GM18499 (cell line): ENCODE data around the gene ACTR3.
A peak's percentile ranks its signal among the peaks of the same experiment; 100 is the strongest.
"Not testable (repeated sequence)": the region's sequence is repeated elsewhere in the genome, so short reads cannot be mapped to it uniquely, and the experiment has no call there.

Experiments
- ATAC-seq: cut with Tn5 transposase; IDR thresholded peaks from one replicate; pipeline ENCODE4 v1.9.1; 2021; ENCODE audit warnings: moderate number of reproducible peaks; ENCODE audit not compliant: insufficient read depth, unreplicated experiment

ACTR3 gene

DNA sequence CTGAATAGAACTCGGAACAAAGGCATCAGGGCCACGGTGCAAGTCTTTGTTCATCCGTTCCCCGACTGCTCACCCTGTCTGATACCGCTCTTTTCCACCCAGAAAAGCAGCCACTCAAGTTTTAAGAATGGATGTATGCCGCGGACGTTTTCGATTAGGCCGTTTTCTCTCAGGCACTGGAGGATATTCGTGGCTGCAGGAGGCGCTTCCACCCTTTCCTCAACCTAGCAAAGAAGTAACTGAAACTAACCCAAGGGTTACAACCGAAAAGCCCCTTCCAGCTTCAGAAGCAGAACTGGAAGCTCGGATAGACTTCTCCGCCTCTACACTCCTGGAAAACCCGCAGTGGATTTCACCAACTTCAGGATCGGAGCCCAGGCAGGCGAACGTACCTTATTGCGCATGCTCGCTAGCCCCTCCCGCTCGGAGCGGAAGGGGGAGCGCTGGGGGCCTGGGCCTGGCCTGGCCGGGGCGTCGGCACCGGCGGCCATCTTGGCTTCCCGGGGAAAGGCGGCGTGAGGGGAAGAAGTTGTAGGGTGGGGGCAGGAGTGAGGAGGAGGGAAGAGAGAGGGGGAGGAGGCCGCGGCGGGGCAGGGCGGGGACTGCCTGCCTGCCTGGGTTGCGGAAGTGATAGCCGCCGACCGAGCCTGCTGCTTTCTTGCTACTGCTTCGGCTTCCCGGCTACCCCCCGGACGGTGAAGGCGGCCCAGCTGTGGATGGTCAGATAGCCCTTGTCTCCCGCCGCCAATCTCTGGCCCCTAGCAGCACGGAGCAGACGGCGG, at the start of gene ACTR3:
TSS of gene ACTR3 (plus strand) at position 619 of the 782 bp plus-strand sequence. CDS start 191 bp downstream, outside the sequence.
- peak; percentile 29 for ATAC-seq

DNA sequence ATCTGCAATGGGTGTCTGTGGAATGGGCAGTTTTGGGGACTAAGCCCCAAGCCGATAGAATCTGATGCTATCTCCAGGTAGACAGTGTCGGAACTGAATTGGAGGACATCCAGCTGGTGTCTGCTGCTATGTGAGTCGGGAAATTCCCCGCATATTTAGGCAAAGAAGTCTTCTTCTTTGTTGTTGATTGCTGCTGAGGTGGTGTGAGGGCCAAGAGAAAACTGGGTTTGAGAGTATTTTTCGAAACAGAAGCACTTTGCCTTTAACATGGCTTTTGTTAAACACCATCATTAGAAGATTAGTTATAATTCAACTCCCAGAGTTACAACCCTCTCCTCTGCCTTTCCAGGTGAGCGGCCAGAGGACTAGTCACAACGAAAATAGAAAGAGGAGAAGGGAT, 49.4 kb upstream of the ACTR3 start:
- no peak for ATAC-seq

DNA sequence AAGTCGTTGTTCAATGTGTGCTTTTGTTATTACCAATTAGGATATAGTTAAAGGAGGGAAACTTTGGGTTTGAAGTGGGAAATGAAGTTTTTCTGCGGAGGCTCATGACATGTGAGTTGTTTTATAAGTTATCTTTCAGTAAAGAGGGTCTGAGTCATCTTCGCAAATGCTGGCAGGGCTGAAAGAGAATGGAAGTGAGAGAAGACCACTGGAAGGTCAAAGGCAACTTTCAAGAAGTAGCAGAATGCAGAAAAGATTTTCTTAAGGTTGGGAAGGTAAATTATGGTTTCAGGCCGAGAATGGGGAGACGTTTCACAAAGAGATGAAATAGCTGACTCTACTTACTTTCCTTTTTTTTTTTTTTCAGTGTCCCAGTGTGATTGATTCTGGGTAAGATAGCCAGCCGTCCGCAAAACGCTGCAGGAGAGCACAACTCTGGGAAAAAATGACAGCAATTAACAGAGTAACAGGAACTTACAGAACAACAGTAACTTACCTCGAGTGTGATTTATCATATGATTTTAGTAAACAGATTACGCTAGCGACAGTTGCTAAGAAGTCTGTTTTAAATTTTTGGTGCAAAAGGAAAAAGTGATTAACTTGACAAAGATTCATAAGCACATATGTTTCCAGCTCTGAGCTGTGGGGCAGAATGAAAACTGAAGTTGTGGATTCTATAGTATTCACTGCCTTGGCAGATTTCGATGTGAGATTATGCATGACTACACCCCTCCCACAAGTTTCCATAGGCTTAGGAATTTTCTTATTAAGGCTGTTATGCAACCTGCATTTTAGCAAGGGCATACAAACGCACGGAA, 46.8 kb upstream of the ACTR3 start:
- ATAC-seq, result no peak

DNA sequence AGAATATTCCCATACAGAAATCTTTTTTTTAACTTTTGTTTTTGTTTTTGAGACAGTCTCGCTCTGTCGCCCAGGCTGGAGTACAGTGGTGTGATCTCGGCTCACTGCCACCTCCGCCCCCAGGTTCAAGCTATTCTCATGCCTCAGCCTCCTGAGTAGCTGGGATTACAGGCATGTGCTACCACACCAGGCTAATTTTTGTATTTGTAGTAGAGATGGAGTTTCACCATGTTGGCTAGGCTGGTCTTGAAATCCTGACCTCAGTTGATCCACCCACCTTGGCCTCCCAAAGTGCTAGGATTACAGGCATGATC, 46.2 kb upstream of the ACTR3 start:
- not testable (repeated sequence) for ATAC-seq

DNA sequence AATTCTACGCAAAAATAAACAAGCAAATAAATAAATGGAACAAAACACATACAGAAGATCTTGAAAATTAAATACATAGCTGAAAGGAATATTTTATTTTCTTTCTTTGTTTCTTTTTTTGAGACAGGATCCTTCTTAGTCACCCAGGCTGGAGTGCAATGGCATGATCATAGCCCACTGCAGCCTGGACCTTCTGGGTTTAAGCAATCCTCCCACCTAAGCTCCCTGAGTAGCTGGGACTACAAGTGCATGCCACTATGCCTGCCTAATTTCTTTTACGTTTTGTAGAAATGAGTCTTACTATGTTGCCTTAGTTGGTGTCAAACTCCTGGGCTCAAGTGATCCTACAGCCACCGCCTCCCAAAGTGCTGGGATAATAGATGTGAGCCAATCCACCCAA, 44.6 kb upstream of the ACTR3 start:
- ATAC-seq, result no peak

DNA sequence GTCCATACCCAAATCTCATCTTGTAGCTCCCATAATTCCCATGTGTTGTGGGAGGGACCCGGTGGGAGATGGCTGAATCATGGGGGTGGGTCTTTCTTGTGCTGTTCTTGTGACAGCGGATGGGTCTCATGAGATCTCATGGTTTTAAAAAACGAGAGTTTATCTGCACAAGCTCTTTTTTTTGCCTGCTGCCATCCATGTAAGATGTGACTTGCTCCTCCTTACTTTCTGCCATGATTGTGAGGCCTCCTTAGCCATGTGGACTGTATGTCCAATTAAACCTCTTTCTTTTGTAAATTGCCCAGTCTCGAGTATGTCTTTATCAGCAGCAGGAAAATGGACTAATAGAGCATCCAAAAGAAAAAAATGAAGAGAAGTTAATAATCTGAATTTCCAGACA, 44.1 kb upstream of the ACTR3 start:
- not testable (repeated sequence) for ATAC-seq

DNA sequence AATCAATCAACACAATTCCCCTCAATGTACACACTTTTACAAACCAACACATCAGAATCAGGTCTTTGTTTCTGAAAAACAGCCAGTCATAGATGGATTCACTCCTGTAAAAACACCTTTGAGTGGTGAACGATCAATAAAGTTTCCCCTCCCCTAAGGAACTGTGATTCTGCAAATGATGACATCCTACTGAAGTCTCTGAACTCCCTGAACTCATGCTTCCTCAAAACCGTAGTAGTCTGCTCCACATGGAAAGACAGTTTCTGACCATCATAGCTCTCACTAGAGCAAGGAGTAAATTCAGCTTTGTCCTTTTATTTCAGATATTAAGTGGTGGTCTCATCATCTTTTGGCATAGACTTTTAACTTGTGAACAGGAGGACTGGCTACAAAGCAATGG, 43.5 kb upstream of the ACTR3 start:
- ATAC-seq, result no peak

DNA sequence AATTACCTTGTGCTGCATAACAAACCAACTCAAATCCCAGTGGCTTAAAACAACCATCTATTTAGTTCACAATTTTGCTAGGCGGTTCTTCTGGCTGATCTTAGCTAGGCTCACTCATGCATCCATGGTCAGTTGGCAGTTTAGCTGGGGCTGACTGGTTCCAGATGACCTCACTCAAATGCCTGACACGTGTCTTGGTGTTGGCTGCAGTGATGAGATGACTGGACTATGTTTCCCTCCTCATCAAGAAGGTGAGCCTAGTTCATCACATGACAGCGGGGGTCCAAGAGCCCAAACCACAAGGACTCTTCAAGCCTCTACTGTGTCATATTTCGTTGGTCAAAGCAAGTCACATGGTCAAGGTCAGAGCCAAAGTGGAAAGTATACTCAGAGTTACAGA, 42.7 kb upstream of the ACTR3 start:
- ATAC-seq, result no peak

DNA sequence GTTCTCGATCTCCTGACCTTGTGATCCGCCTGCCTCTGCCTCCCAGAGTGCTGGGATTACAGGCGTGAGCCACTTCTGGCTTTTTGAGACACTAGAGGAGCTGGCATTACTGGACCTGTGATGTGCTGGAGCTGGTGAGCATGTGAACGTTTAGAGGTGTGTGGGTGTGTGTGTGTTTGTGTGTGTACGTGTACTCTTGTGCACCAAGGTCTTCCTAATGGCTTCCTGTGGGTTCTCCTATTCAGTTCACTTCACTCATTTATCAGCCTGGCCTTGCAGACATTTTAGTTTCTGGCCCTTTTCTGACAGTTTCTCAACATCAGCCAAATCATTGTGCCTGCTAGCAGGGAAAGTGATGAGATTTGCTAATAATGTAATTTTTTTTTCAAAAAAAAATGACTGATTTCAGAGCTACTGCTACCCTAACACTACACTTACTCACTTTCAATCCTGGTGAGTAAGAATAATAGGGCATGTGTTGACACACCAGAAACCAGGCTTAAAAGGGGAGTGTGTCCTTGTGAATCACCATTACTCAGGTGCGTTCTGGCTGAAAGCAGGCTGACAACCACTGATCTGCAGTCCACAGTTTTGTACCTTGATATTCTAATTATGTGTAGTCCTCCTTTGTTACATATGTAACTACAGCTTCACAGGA, 41.0 kb upstream of the ACTR3 start:
- ATAC-seq, result peak; percentile 68

DNA sequence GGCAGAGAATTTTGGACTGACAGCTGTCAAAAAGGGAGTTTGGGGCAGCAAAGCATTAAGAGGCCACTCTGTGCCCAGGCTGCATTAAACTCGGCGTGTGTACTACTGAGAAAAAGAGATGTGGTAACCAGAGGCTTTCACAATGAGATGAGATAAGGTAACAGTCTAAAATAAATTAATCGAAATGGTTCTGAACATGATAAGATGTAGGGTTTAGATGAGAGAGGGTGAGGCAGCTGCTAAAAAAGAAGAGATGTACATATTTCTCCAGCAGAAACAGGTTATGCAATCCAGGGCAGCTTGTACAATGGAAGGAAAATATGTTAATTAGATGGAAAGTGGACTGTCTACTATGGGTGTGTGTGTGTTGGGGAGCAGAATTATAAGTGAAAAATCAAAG, 39.2 kb upstream of the ACTR3 start:
- no peak for ATAC-seq

DNA sequence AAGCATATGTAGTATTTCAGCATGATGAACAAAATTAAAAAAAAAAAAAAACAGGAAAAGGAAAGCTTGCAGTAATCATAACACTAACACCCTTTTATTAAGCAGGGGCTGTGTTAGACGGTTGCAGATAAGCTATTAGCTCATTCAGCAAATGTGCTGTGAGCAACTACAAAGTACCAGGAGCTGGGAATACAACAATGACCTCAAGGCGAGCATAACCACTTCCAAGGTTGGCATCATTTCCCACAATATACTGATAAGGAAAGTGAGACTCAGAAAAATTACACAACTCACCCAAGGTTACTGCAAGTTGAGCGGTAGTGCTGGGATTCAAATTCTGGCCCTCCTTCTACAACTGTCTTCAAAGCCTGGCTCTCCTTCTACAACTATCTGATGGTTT, 38.2 kb upstream of the ACTR3 start:
- no peak for ATAC-seq

DNA sequence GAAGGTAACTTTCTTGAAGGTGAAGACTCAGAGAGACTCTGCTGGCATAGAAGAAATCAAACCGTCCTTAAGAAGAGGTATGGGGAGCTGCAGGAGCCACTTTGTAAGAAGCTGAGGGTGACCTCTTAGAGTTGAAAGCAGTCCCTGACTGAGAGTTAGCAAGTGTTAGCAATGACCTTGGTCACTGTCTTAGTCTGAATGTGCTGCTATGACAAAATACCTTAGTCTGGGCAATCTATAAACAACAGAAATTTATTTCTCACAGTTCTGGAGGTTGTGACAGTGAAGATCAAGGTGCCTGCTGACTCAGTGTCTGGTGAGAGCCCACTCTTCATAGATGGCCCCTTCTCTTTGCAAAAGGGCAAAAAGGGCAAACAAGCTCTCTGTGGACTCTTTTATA, 35.7 kb upstream of the ACTR3 start:
- ATAC-seq, result no peak

DNA sequence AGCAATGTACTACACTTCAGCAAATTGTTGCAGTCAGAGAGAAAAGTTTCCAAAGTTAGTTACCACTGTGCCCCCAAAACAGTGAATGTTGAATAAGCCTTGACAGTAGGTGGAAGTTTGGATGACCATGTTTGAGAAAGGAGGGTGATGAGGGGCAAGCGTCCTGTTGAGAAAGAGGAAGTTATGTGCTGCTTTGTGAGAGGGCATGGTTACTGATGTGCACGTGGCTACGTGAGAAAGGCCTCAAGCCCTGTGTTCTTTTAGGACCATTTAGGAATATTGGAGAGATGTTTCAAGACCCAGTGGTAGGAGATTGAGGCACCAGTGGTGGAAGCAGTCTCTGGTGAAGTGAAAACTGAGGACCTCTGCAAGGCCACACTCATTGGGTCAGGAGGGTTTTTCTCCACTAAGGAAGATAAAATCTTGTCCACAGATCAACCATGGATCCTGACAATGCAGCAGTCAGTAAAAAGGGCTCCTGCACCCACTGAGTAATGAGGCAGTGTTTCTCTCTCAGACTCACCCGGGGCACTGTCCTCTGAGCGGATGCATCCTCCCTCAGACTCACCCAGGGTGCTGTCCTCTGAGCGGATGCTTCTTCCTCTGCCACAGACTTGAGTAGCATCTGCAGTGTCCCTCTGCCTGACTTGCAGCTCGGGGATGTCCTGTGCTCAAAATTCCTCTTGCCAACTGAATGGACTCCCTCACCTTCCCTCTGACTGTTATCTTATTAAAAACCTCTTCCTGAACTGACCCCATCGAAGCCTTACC, 34.7 kb upstream of the ACTR3 start:
- ATAC-seq, result no peak

DNA sequence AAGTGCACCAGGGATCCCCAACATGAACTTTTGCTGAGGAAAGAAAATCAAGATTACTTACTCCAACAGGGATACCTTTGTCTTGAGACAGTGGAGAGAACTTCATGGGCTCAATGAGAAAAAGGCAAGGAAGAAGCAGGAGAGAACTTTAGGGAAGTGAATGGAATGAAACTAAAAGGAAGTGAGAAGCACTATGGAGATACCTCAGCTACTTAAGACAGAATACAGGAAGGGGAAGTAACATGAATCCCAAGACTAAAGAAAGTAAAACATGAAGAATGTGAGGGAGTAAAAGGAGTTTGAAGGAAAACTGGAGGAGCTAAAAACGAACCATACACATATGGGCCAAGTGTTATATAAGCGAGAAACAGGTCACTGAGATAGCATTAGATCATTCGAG, 32.4 kb upstream of the ACTR3 start:
- no peak for ATAC-seq

DNA sequence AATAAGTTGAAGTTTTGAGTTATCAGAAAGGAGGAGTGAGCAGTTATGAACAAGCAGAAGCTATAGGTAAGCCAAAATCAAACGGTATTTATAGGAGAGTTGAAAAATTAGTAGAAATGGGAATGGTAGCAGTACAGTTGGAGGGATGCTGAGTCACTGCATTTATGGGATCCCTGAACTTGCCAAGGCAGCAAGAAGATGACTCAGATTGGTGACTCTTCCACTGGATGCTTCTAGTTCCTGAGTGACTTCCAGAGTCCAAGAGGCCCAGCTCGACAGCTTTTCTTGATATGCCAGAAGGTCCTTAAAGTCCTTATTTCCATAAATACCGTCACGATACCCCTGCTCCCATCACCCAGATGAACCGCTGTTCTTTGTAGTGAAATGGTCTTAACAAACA, 31.1 kb upstream of the ACTR3 start:
- no peak for ATAC-seq

DNA sequence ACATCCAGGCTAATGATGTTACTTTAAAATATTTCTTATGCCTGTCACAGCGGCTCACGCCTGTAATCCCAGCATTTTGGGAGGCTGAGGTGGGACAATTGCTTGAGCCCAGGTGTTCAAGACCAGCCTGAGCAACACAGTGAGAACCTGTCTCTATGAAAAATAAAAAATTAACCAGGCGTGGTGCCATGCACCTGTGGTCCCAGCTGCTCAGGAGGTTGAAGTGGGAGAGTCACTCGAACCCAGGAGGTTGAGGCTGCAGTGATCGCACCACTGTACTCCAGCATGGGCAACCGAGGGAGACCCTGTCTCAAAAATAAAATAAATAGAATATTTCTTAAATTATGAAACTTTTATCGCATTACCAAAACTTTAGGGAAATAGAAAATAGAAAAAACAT, 28.1 kb upstream of the ACTR3 start:
- ATAC-seq, result no peak

DNA sequence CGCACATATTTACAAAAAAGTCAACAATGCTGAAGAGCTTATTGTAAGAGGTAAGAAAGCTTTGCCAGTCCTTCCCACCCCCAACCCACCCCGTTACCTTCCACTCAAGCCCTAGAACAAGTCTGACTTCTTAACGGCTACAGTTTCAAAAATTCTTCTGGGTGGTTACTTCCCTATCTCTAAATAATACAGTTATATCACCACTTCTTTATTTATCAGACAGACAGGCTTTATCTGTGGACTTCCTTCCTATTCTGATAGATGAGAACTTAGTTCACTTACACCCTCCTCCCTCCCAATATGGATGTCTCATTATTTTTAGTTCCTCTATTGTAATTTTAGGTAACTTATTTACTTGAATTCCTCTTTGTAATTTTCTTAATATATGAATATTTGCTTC, 26.7 kb upstream of the ACTR3 start:
- no peak for ATAC-seq

DNA sequence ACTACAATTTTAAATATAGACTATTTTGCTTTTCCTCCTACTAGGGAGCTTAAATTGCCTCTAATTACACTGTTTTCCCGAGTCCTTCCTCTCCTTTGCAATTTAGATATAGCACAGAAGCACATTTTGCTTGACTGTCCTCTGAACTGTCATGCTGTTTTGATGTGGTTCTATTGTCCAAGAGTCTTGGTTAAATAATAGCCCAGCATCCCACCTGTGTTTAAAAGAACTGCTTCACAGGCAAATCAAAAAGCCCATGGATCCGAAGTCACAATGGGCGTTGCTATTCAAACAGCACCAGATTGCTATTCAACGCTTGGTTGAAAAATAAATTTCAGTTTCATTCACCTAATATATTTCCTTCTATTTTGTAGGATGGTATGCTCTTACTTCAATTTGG, 22.3 kb upstream of the ACTR3 start:
- no peak for ATAC-seq

DNA sequence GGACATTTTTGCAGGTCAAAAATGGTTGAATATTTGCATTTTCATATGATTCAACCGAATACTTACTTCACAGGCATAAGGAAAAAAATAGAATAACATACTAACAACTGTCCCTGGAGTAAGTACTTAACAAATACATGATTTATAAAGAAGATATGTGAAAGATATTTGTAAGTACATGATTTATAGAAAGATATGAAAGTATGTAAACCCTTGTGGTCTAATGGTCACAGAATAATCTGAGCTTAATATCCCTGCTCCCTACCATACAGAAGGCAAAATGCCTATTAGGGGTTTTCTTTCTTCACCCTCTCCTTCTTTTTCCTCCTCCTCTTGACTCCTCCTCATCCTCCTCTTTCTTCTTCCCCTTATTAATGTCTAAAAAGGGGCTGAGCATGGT, 20.6 kb upstream of the ACTR3 start:
- ATAC-seq, result no peak

DNA sequence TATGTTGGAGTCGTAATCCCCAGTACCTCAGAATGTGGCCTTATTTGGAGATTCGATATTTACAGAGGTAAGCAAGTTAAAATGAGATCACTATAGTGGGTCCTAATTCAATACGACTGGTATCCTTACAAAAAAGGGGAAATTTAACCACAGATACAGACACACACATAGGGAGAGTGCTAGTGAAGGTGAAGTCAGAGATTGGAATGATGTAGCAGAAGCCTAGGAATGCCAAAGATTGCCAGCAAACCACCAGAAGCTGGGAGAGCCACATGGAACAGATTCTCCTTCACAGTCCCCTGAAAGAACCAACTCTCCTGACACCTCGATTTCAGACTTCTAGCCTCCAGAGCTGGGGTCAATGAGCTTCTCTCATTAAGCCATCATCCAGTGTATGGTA, 17.7 kb upstream of the ACTR3 start:
- no peak for ATAC-seq

DNA sequence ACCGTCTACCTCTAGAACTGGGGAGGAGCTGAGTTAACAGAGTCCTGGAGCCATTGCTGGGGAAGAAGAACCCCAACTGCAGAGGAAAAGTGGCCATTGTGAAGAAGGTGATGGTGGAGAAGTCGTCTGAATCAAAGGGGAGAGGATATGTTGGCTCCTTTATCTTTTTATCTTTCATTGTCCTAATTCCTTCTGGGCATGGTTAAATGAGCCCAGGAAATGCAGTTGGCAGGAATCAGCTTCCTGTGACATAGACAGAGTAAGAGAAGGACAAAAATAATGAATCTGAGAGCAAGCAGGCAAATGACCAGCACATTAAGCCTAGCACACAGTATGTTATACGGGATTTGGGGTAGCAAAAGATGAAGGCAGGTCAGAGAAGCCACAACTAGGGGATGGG, 16.0 kb upstream of the ACTR3 start:
- no peak for ATAC-seq
